HG03103 (cell line): Measurements from ENCODE around the gene HSP90AA1.
"Not testable (repeated sequence)": the region's sequence is repeated elsewhere in the genome, so short reads cannot be mapped to it uniquely, and the experiment has no call there.

Experiments
- ATAC-seq: cut with Tn5 transposase; IDR thresholded peaks from one replicate; pipeline ENCODE4 v1.9.1; 2021; ENCODE audit warnings: low read depth; ENCODE audit not compliant: unreplicated experiment

The HSP90AA1 gene

GRCh38 chr14:102074415-102074964 lies 12.4 kb downstream of the HSP90AA1 start:
- ATAC-seq: no peak

GRCh38 chr14:102071283-102071998 lies 15.4 kb downstream of the HSP90AA1 start:
- ATAC-seq: no peak

GRCh38 chr14:102066041-102066451 lies 20.8 kb downstream of the HSP90AA1 start:
- no peak for ATAC-seq

- ATAC-seq: not testable (repeated sequence)
Measured at GRCh38 chr14:102064590-102064989, 22.3 kb downstream of the HSP90AA1 start.

GRCh38 chr14:102063808-102064429 lies 22.9 kb downstream of the HSP90AA1 start:
- ATAC-seq: no peak

- no peak for ATAC-seq
Measured at GRCh38 chr14:102063109-102063807, 23.6 kb downstream of the HSP90AA1 start.

- ATAC-seq: no peak
Measured at GRCh38 chr14:102058961-102059360, 27.9 kb downstream of the HSP90AA1 start.

- ATAC-seq: no peak
Measured at GRCh38 chr14:102058146-102058545, 28.7 kb downstream of the HSP90AA1 start.

GRCh38 chr14:102057480-102058114 lies 29.2 kb downstream of the HSP90AA1 start:
- ATAC-seq: no peak

- ATAC-seq: no peak
Measured at GRCh38 chr14:102056694-102057442, 30.0 kb downstream of the HSP90AA1 start.

- ATAC-seq: no peak
Measured at GRCh38 chr14:102055181-102055901, 31.5 kb downstream of the HSP90AA1 start.

- ATAC-seq: no peak
Measured at GRCh38 chr14:102052522-102052921, 34.3 kb downstream of the HSP90AA1 start.

- ATAC-seq: no peak
Measured at GRCh38 chr14:102050625-102051024, 36.2 kb downstream of the HSP90AA1 start.

- no peak for ATAC-seq
Measured at GRCh38 chr14:102050026-102050405, 36.8 kb downstream of the HSP90AA1 start.

GRCh38 chr14:102049258-102050025 lies 37.4 kb downstream of the HSP90AA1 start:
- ATAC-seq: no peak

- no peak for ATAC-seq
Measured at GRCh38 chr14:102047808-102048540, 38.9 kb downstream of the HSP90AA1 start.

GRCh38 chr14:102046337-102047278 lies 40.2 kb downstream of the HSP90AA1 start:
- ATAC-seq: no peak
